ENCODE measurements around the gene IL1RL2.

DNA sequence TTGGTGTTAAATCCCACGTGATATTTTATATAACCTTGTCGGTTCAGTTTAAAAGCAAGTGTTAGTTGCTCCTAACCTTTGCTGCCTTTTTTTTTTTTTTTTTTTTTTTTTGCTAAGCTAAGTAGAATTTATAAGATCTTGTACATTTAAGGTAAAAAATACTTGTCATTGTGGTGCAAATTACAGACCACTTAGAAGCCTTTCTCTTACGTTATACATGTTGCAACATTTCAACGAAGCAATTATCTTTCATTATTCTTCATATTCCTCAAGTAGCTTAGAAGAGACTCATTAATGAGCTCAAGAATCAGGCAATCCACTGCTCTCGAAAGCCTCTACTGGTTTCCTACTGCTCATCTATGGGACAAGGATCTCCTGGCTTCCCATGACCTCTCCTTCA lies 14.9 kb upstream of the IL1RL2 start:
- TF ChIP-seq, protein P1, sequence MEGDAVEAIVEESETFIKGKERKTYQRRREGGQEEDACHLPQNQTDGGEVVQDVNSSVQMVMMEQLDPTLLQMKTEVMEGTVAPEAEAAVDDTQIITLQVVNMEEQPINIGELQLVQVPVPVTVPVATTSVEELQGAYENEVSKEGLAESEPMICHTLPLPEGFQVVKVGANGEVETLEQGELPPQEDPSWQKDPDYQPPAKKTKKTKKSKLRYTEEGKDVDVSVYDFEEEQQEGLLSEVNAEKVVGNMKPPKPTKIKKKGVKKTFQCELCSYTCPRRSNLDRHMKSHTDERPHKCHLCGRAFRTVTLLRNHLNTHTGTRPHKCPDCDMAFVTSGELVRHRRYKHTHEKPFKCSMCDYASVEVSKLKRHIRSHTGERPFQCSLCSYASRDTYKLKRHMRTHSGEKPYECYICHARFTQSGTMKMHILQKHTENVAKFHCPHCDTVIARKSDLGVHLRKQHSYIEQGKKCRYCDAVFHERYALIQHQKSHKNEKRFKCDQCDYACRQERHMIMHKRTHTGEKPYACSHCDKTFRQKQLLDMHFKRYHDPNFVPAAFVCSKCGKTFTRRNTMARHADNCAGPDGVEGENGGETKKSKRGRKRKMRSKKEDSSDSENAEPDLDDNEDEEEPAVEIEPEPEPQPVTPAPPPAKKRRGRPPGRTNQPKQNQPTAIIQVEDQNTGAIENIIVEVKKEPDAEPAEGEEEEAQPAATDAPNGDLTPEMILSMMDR (IDR thresholded peaks at IDR 0.05) = no peak
- TF ChIP-seq POLR2AphosphoS5 (IDR thresholded peaks at IDR 0.05) = no peak

Data from gastroesophageal sphincter (tissue), 3 donors.